Small intestine (tissue), 7 donors: Measurements from ENCODE around the gene UROC1. TPM values are rescaled to one million over a fixed set of nuclear protein-coding genes. Genes with fewer than 3 reads are reported as not detected.

Source experiments
- DNase-seq, 2 donors: peaks; one replicate each; pipeline versions ENCODE4 v3.0.0 to v3.0.0-alpha.2; 2013
- FAIRE-seq: peaks from 2 replicates; lab custom pipeline; 2012; peaks lifted over from hg19 to GRCh38; lab: Jason Lieb, UNC
- H3K27ac ChIP-seq, 3 donors: one replicate each; pipeline ENCODE4 v1.5.1; 2013; ENCODE audit warnings: low read length in 2 of 3, mild to moderate bottlenecking in 2 of 3, control low read depth in 1 of 3, inconsistent platforms in 1 of 3, low read depth in 1 of 3, moderate library complexity in 1 of 3
- H3K27me3 ChIP-seq, 3 donors: one replicate each; pipeline ENCODE4 v1.6.1; 2013; ENCODE audit warnings: low read length in 3 of 3, inconsistent platforms in 1 of 3; ENCODE audit not compliant: control insufficient read depth in 3 of 3, insufficient read depth in 3 of 3
- H3K36me3 ChIP-seq, 3 donors: one replicate each; pipeline ENCODE4 v1.6.1; 2013; ENCODE audit warnings: low read length in 3 of 3, inconsistent platforms in 1 of 3, low read depth in 1 of 3, mild to moderate bottlenecking in 1 of 3, moderate library complexity in 1 of 3; ENCODE audit not compliant: control insufficient read depth in 3 of 3, insufficient read depth in 2 of 3
- H3K4me1 ChIP-seq, 3 donors: one replicate each; pipeline ENCODE4 v1.6.1; 2013; ENCODE audit warnings: low read length in 2 of 3, inconsistent platforms in 1 of 3, low read depth in 1 of 3, mild to moderate bottlenecking in 1 of 3, moderate library complexity in 1 of 3; ENCODE audit not compliant: control insufficient read depth in 3 of 3, insufficient read depth in 2 of 3
- H3K4me3 ChIP-seq, 3 donors: one replicate each; pipeline ENCODE4 v1.5.1; 2013; ENCODE audit warnings: low read length in 3 of 3, control low read depth in 1 of 3, inconsistent platforms in 1 of 3, low read depth in 1 of 3, mild to moderate bottlenecking in 1 of 3, moderate library complexity in 1 of 3
- H3K9me3 ChIP-seq, 2 donors: one replicate each; pipeline ENCODE4 v1.6.1; 2013; ENCODE audit warnings: low read depth in 1 of 2, low read length in 1 of 2; ENCODE audit not compliant: control insufficient read depth in 2 of 2, insufficient read depth in 1 of 2
- WGBS, 3 donors: extraction: QIAGEN DNeasy Blood & Tissue Kit; methylation state at CpG; one replicate each; pipeline ENCODE4 v1.1.7; 2013; 5-methylcytosine and 5-hydroxymethylcytosine counted together
- polyA plus RNA-seq, 4 donors: library from polyadenylated mRNA; stranded (reverse) in 3 of 4; unstranded in 1 of 4; fragments of 200-250 nt in 3 of 4; fragments of 120-200 nt in 1 of 4; gene quantifications; one replicate each; pipeline versions ENCODE4 v1.2.1 to v1.2.3, GENCODE V29; 2013
- donor health status: healthy with polysubstance abuse.
- donor health status: control.
- donor health status: control.
- donor health status: Bipolar disorder and iron deficiency.
- donor health status: healthy.

Gene UROC1
- polyA plus RNA-seq, 4 donors: 0.07 to 0.27 TPM; not detected in 2

DNA sequence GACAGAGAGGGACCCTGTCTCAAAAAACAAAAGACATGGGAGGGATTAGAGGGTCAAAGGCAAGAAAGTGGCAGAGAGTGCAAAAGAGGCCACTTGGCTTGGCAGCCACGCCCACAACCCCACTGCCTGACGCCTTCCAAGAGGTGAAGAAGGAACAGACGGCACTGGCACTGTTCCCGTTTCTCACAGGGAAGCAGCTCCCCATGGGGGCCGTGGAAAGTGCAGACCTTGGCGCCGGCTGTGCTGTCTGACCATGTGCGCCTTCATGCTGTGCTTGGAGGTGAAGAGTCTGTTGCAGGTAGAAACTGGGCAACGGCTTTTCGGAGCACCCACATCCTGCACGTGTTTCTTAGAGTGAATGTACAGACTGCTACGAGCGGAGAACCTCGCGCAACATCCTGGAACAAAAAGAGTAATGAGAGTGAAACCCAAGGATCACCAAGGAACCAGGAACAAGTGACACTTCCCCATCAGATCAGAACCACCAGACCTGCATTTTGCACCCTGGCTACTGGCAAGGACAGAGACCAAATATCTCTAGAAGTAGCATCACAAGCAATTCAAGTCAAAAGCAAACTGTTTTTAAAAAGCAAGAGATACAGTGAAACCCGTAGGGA, 51.5 kb downstream of the UROC1 start:
- no peak overlapping the region for H3K27ac ChIP-seq

DNA sequence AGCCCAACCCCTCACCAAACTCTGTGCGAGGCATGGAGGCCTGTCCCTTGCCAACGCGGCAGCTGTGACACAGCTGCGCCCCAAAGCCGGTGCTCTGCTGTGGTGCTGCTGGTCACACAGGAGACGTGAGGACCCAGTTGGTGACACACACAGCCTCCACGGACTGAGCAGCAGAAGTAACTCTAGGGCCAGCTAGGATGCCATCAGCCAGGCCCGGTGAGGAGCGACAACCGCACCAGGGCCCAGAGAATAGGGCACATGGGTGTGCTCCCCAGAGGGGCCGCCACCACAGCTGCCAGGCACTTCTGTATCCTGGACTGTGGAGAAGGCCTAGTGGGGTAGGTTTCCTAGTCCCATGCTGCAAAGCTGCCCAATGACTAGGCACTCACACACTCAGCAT, 52.6 kb downstream of the UROC1 start:
- 94 to 96% (median 94%) methylated on average over 9 to 11 of the region's 11 CpGs for WGBS, 3 donors
- Histone ChIP-seq H3K4me3 (no peak overlapping the region), H3K4me1 (peaks cover 0 to 5% (median 0%) of the 10 kb centered on the region in 3 donors), H3K27me3 (no peaks in the 10 kb centered on the region), H3K27ac (no peak overlapping the region), H3K9me3 (no peaks in the 10 kb centered on the region), H3K36me3 (peaks cover 41 to 85% (median 62%) of the 10 kb centered on the region in 3 donors)
- FAIRE-seq (no peak), DNase-seq (no peak)

More for the DNA sequence above, 51.5 kb downstream of the UROC1 start:
- H3K9me3 ChIP-seq: no peaks in the 10 kb centered on the region
- DNase-seq (no peak), FAIRE-seq (no peak)
- no peaks in the 10 kb centered on the region for H3K27me3 ChIP-seq
- peaks cover 33 to 88% (median 59%) of the 10 kb centered on the region in 3 donors for H3K36me3 ChIP-seq
- H3K4me3 ChIP-seq: no peak overlapping the region
- H3K4me1 ChIP-seq: peaks cover 0 to 5% (median 0%) of the 10 kb centered on the region in 3 donors
- WGBS, 3 donors: 76 to 86% (median 82%) methylated on average over 15 to 16 of the region's 16 CpGs

DNA sequence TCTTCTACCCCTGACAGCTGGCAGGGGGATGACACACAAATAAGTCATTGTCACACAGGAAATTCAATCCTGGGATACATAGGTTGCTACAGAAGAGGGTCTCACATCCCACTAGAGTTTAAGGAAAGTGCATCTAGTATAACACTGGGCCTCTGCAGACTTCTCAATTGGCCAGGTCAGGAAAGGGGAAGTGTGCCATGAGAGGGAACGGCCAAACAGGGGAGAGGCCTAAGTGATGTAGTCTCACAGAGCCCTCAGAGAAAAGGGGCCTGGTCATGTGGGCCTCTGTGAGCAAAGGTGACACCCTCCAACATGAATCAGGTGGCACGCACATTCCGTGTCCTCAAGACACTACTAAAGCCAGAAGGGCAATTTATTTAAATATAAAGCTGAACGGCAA, 53.1 kb downstream of the UROC1 start:
- no peak for FAIRE-seq
- peaks cover 0 to 5% (median 0%) of the 10 kb centered on the region in 3 donors for H3K4me1 ChIP-seq
- peaks cover 43 to 85% (median 60%) of the 10 kb centered on the region in 3 donors for H3K36me3 ChIP-seq

DNA sequence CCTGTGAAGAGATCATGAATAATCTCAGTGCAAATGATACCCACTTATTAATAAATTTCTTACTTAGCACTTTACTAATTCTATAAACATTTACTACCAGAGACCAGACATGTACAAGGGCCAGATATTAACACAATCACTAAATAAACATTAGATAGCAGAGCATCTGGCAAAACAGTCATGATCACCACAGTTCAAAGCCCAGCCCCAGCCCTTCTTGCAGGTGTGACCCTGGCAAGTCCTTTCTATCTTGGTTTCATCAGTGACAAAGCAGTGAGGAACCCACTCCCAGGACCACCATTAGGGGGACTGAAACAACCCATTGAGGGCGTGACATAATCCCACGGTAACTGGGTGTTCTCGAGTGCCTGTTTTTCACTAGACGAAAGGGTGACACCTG, 53.5 kb downstream of the UROC1 start:
- Histone ChIP-seq H3K4me3 (no peak overlapping the region), H3K4me1 (peaks cover 0 to 5% (median 0%) of the 10 kb centered on the region in 3 donors), H3K36me3 (peaks cover 44 to 85% (median 57%) of the 10 kb centered on the region in 3 donors), H3K27ac (no peak overlapping the region), H3K27me3 (no peaks in the 10 kb centered on the region), H3K9me3 (no peaks in the 10 kb centered on the region)
- WGBS, 3 donors: 72 to 84% (median 79%) methylated on average over 4 of the region's 4 CpGs
- FAIRE-seq (no peak), DNase-seq (peak in 1 of 2 donors; percentile 17)

More for the DNA sequence above, 53.1 kb downstream of the UROC1 start:
- no peak overlapping the region for H3K27ac ChIP-seq
- H3K4me3 ChIP-seq: no peak overlapping the region
- no peaks in the 10 kb centered on the region for H3K9me3 ChIP-seq
- no peaks in the 10 kb centered on the region for H3K27me3 ChIP-seq
- DNase-seq: no peak
- WGBS, 3 donors: 77 to 91% (median 78%) methylated on average over 4 of the region's 4 CpGs

DNA sequence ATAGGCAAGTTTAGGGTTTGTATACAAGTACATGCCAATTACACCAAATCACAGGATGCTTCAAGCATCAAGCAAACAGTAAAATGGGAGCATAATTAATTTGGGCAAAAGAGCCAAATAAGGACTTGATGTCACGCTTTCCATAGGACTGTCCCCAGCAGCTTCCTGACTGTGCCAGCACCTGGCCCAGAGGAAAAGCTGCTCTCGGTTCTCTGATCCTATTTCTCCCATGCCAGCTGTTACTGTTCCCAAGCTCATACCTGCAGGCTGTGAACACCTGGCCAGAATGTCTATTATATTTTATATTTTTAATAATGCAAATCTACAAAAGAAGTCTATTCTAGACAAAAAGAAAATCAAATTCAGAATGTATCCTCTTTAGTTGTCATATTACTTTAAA, 54.1 kb downstream of the UROC1 start:
- peaks cover 44 to 81% (median 51%) of the 10 kb centered on the region in 3 donors for H3K36me3 ChIP-seq
- DNase-seq (no peak), FAIRE-seq (no peak)
- H3K27me3 ChIP-seq: no peaks in the 10 kb centered on the region
- H3K4me1 ChIP-seq: peaks cover 0 to 5% (median 0%) of the 10 kb centered on the region in 3 donors
- H3K9me3 ChIP-seq: no peaks in the 10 kb centered on the region
- H3K4me3 ChIP-seq: no peak overlapping the region
- H3K27ac ChIP-seq: no peak overlapping the region
- WGBS, 3 donors: 94 to 99% (median 94%) methylated on average over 2 of the region's 2 CpGs

DNA sequence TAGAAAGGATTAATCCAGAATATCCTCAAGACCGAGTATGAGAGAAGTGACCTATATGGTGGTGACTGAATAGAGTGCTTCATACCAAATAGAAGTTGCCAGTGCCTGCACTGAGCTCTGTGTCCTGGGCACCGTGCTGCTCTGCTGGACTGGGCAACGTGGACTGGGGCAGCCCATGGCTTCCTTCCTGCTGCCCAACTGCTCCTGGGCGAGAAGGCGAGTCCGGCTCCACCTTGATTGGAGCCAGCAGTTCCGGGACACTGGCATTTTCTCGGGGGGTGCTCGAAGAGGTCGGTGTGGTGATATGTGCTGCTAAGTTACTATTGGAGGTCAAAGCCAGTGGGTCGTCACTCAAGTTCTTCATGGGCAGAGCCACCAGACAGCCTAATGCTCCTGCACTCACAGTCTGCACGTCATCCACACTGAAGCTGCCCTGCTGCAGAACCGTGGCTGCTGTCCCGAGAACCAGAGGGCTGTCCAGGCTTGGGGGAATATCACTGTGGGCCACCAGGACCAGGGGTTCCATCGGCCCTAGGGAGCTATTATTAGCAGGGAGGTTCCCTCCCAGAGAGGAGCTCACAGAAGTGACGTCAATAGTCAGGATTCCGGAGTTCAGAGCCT, 56.0 kb downstream of the UROC1 start:
- no peak for FAIRE-seq
- peaks cover 38 to 75% (median 49%) of the 10 kb centered on the region in 3 donors for H3K36me3 ChIP-seq
- H3K4me3 ChIP-seq: no peak overlapping the region
- no peaks in the 10 kb centered on the region for H3K9me3 ChIP-seq
- 89 to 94% (median 93%) methylated on average over 17 of the region's 17 CpGs for WGBS, 3 donors
- no peaks in the 10 kb centered on the region for H3K27me3 ChIP-seq
- H3K4me1 ChIP-seq: peaks cover 0 to 5% (median 0%) of the 10 kb centered on the region in 3 donors
- no peak overlapping the region for H3K27ac ChIP-seq
- no peak for DNase-seq

DNA sequence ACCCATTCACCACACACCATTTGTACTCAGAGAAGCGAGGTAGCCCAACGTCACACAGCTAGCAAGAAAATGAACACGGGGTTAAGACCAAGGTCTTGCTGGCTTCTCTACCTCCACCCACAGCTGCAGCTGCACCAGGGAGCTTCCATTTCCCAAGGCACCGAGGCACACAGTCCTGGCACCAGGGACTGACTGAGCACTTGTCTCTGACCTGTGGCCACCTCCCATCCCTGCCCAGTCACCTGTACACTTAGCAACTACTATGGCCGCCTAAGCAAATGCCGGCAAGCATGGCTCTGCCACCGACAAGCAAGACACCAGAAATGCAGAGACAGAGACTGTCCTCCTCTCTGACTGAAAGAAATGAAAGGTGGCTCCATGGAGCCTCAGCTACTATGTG, 57.2 kb downstream of the UROC1 start:
- no peak overlapping the region for H3K27ac ChIP-seq
- H3K27me3 ChIP-seq: no peaks in the 10 kb centered on the region
- peaks cover 29 to 74% (median 41%) of the 10 kb centered on the region in 3 donors for H3K36me3 ChIP-seq
- H3K4me3 ChIP-seq: no peak overlapping the region
- H3K9me3 ChIP-seq: no peaks in the 10 kb centered on the region
- WGBS, 3 donors: 83 to 98% (median 86%) methylated on average over 7 of the region's 7 CpGs
- FAIRE-seq (no peak), DNase-seq (no peak)
- H3K4me1 ChIP-seq: peaks cover 0 to 5% (median 0%) of the 10 kb centered on the region in 3 donors

DNA sequence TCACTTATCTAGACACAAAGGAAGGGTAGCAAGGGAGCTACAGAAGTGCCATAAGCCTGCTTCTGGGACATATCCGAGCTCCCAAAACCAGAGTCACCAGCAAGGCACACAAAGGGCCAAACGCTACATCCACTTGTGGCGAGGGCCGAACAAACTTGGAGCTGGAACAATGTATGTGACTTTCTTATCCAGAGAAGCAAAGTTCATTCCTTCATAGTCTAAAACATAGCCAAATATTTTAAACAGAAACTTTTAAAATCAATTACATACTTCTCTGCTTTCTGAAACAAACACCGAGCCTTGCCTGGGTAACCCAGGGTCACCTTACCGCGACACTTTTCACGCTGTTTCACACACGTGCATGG, 57.8 kb downstream of the UROC1 start:
- DNase-seq: no peak
- Histone ChIP-seq H3K4me1 (peaks cover 0 to under 1% (median 0%) of the 10 kb centered on the region in 3 donors), H3K27me3 (no peaks in the 10 kb centered on the region), H3K27ac (no peak overlapping the region), H3K9me3 (no peaks in the 10 kb centered on the region), H3K4me3 (no peak overlapping the region), H3K36me3 (peaks cover 28 to 70% (median 35%) of the 10 kb centered on the region in 3 donors)
- WGBS, 3 donors: 89 to 94% (median 90%) methylated on average over 9 of the region's 9 CpGs
- FAIRE-seq: no peak
